Measurements from ENCODE around the gene S100A13. TPM values are rescaled to one million over a fixed set of nuclear protein-coding genes. Genes with fewer than 3 reads are reported as not detected.
A peak's percentile ranks its signal among the peaks of the same experiment; 100 is the strongest.

Gene S100A13
- polyA plus RNA-seq, 1 experiment: 313 TPM

- CTCF ChIA-PET: interaction anchor here (0.9 to 9.0 kb wide), 3 partner anchors 15 to 58 kb away, joined by 3 to 148 read pairs (median 45); partner anchors contain the start of genes S100A14 and S100A16
- no peak for DNase-seq (ENCODE audit: low read depth)
- no peak overlapping the region for H3K4me3 ChIP-seq (ENCODE audit: low read depth, low read length)
- TF ChIP-seq, protein P1, sequence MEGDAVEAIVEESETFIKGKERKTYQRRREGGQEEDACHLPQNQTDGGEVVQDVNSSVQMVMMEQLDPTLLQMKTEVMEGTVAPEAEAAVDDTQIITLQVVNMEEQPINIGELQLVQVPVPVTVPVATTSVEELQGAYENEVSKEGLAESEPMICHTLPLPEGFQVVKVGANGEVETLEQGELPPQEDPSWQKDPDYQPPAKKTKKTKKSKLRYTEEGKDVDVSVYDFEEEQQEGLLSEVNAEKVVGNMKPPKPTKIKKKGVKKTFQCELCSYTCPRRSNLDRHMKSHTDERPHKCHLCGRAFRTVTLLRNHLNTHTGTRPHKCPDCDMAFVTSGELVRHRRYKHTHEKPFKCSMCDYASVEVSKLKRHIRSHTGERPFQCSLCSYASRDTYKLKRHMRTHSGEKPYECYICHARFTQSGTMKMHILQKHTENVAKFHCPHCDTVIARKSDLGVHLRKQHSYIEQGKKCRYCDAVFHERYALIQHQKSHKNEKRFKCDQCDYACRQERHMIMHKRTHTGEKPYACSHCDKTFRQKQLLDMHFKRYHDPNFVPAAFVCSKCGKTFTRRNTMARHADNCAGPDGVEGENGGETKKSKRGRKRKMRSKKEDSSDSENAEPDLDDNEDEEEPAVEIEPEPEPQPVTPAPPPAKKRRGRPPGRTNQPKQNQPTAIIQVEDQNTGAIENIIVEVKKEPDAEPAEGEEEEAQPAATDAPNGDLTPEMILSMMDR (IDR thresholded peaks at IDR 0.05; ENCODE audit: insufficient read depth, low read depth, low read length): no peak
- POLR2A ChIA-PET: no interaction called here
- no peaks in the 10 kb centered on the region for H3K27me3 ChIP-seq (ENCODE audit: control insufficient read depth, insufficient read depth, low read length)
- peaks cover 2% of the 10 kb centered on the region; the same call in 1 of the 2 replicates for H3K36me3 ChIP-seq (ENCODE audit: control insufficient read depth, insufficient read depth, low read length)
These were observed 2.7 kb upstream of the S100A13 start for GRCh38 chr1:153629971-153630370.

- POLR2A ChIA-PET: no interaction called here
- no peaks in the 10 kb centered on the region for H3K27me3 ChIP-seq (ENCODE audit: control insufficient read depth, insufficient read depth, low read length)
- CTCF ChIA-PET: interaction anchor here (0.7 to 9.0 kb wide), 5 partner anchors 14 to 390 kb away, joined by 3 to 148 read pairs (median 18); partner anchors contain the start of genes S100A14 and S100A16
These were observed 2.0 kb upstream of the S100A13 start for GRCh38 chr1:153629343-153629665.

GRCh38 chr1:153628638-153629342 lies 1.5 kb upstream of the S100A13 start:
- TF ChIP-seq, protein P1 (IDR thresholded peaks at IDR 0.05; ENCODE audit: insufficient read depth, low read depth, low read length): no peak
- ChIA-PET POLR2A (no interaction called here), CTCF (interaction anchor here (0.7 to 9.0 kb wide), 7 partner anchors 14 to 391 kb away, joined by 3 to 148 read pairs (median 14); partner anchors contain the start of genes S100A14 and S100A16)
- Histone ChIP-seq H3K36me3 (ENCODE audit: control insufficient read depth, insufficient read depth, low read length) (peaks cover 5% of the 10 kb centered on the region), H3K4me3 (ENCODE audit: low read depth, low read length) (no peak overlapping the region), H3K27me3 (ENCODE audit: control insufficient read depth, insufficient read depth, low read length) (no peaks in the 10 kb centered on the region)
- DNase-seq (ENCODE audit: low read depth): no peak

More at GRCh38 chr1:153629343-153629665, 2.0 kb upstream of the S100A13 start:
- no peak for DNase-seq (ENCODE audit: low read depth)
- peaks cover 4% of the 10 kb centered on the region; the same call in 1 of the 2 replicates for H3K36me3 ChIP-seq (ENCODE audit: control insufficient read depth, insufficient read depth, low read length)
- TF ChIP-seq, protein P1 (IDR thresholded peaks at IDR 0.05; ENCODE audit: insufficient read depth, low read depth, low read length): no peak
- no peak overlapping the region for H3K4me3 ChIP-seq (ENCODE audit: low read depth, low read length)

DNA sequence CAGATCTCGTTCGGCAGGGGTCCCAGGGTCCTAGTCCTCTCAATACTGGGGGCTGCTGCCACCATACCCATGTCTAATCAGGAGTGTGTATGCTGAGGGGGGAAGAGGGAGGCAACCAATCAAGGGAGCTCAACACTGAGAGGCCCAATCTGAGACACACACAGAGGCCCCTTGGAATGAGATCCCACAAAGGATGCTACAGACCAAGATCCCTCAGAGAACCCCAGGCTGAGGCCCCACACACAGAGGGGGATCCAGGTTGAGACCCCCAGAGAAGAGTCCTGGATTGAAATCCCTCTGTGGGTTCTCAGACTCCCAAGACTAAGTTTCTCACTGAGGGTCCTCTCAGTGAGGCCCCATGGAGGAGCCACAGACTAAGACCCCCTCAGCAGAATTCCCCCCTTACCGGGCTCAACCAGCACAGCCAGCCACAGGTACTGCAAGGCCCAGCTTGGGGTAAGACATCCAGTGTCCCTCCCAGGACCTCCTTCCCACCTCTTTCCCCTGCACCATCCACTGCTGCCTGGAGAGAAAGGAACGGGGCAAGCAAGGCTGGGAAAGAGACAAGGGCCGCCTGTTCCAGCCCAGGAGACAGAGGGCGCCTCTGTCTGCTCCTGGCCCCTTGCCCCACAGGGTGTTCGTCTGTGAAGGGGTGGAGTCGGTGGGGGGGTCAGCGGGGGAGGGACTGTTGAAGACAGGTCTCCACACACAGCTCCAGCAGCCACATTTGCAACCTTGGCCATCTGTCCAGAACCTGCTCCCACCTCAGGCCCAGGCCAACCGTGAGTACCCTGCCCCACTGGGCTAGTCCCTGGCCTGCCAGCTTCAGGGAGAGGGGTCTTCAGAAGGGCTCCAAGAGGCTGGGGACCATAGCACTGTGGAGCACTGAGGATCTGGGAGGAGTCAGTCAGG lies 666 bp upstream of the S100A13 start, which contains the start of gene S100A1:
S100A1 (plus strand) TSS at position 720 of the 912 bp plus-strand sequence. CDS start 2,088 bp downstream, outside the sequence.
- Histone ChIP-seq H3K4me3 (ENCODE audit: low read depth, low read length) (peak within 1 kb of the TSS; percentile 57), H3K27me3 (ENCODE audit: control insufficient read depth, insufficient read depth, low read length) (no peaks in the 10 kb centered on the region), H3K36me3 (ENCODE audit: control insufficient read depth, insufficient read depth, low read length) (peaks cover 7% of the 10 kb centered on the region)
- DNase-seq (ENCODE audit: low read depth): no peak
- POLR2A ChIA-PET: interaction anchor here (0.6 to 2.2 kb wide), 7 partner anchors 10 to 95 kb away, joined by 3 to 20 read pairs (median 3); partner anchors contain the start of genes S100A14 and S100A16
- TF ChIP-seq, protein P1 (IDR thresholded peaks at IDR 0.05; ENCODE audit: insufficient read depth, low read depth, low read length): no peak
- CTCF ChIA-PET: interaction anchor here (0.6 to 9.0 kb wide), 23 partner anchors 12 to 357 kb away, joined by 3 to 148 read pairs (median 4); partner anchors contain the start of genes S100A14 and S100A16

Data from BJ (cell line).